BJ (cell line): ENCODE data around the gene SH2B3. TPM values are rescaled to one million over a fixed set of nuclear protein-coding genes. Genes with fewer than 3 reads are reported as not detected.

Source experiments
- CTCF ChIA-PET: fragments of 350-600 bp; formaldehyde crosslinking; extraction: SDS; loops from one replicate; lab custom pipeline; 2021; ENCODE audit warnings: antibody characterized with exemption, inconsistent platforms; lab: Yijun Ruan, JAX
- POLR2A ChIA-PET: fragments of 300-600 bp; sonication (Branson Sonifier 250); formaldehyde crosslinking; extraction: SDS; loops from one replicate; lab custom pipeline; 2021; ENCODE audit warnings: antibody characterized with exemption; lab: Charles Lee
- DNase-seq: peaks from one replicate; pipeline ENCODE4 v3.0.0-alpha.2; 2011; ENCODE audit warnings: low read depth
- H3K27me3 ChIP-seq: 2 replicates; pipeline ENCODE4 v1.6.0; 2011; ENCODE audit warnings: low read length; ENCODE audit not compliant: control insufficient read depth, insufficient read depth
- H3K36me3 ChIP-seq: 2 replicates; pipeline ENCODE4 v1.5.1; 2011; ENCODE audit warnings: low read length; ENCODE audit not compliant: control insufficient read depth, insufficient read depth
- H3K4me3 ChIP-seq: 2 replicates; pipeline ENCODE4 v1.5.1; 2011; ENCODE audit warnings: low read depth, mild to moderate bottlenecking, control low read depth, low read length
- CTCF ChIP-seq: IDR thresholded peaks from 2 replicates; pipeline ENCODE4 v1.5.1; 2011; ENCODE audit warnings: low read depth, mild to moderate bottlenecking, control low read depth, inconsistent platforms, low read length, moderate library complexity; ENCODE audit not compliant: insufficient read depth
- polyA plus RNA-seq: library from polyadenylated mRNA; depleted of rRNA; stranded (reverse); fragments of >200 nt; gene quantifications from 2 replicates; pipeline ENCODE4 v1.2.3, GENCODE V29; 2011

SH2B3 gene
- polyA plus RNA-seq, 1 experiment: 19.4 TPM

DNA sequence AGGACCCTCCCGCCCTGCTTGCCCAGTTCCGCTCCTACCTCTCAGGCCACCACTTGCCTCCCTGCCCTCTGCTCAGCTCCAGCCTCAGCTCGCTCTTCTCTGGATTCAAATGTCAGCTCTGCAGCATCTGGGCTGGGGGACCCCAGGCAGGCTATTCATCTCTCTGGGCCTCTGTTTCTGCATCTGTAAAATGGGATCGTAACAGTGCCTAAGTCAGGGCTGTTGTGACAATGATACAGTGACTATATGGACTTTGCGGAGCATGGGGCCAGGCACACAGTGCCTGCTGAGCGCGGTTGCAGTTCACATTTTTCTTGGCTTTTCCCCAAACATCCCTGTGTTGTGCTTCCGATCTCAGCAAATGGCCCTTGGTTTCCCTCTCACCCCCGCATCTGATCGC, 39.6 kb upstream of the SH2B3 start:
- H3K27me3 ChIP-seq: no peaks in the 10 kb centered on the region
- H3K4me3 ChIP-seq: no peak overlapping the region
- peaks cover 4% of the 10 kb centered on the region; the same call in 1 of the 2 replicates for H3K36me3 ChIP-seq
- DNase-seq: no peak
- no peak for TF ChIP-seq CTCF
- CTCF ChIA-PET: interaction anchor here (3.5 kb wide), 1 partner anchor 31 kb away, joined by 11 read pairs; no protein-coding TSS in a partner anchor
- POLR2A ChIA-PET: no interaction called here

- ChIA-PET CTCF (interaction anchor here (1.3 to 3.5 kb wide), 2 partner anchors 11 to 30 kb away, joined by 3 to 11 read pairs; no protein-coding TSS in a partner anchor), POLR2A (no interaction called here)
Measured at GRCh38 chr12:111366583-111366982, 39.1 kb upstream of the SH2B3 start.

DNA sequence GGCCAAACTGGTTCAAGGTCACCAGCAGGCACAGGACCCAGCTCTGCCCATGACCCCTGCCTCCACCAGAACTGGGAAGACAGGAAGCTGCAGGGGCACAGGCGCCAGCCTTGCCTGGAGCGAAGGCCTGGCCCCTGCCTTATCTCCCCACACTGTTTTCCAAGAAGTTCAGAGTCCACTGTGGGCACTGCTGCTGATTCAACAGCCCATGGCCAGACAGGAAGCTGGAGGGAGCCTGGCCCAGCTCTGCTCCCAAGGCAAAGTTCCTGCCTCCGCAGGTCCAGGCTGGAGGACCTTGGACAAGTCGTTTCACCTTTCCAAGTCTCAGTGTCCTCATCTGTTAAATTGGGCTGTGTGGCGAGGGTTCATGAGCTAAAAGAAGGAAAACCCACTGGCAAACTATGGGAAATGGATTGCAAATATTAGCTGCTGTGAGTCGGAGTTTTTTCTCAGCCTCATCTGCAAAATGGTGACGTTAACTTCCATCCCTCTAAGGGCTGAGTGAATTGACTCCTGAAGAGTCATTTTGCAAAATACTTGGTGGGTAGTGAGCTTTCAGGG, 38.0 kb upstream of the SH2B3 start:
- POLR2A ChIA-PET: no interaction called here
- H3K36me3 ChIP-seq: peaks cover 4% of the 10 kb centered on the region; the same call in 1 of the 2 replicates
- H3K27me3 ChIP-seq: no peaks in the 10 kb centered on the region
- H3K4me3 ChIP-seq: peak overlapping the region; percentile 89
- TF ChIP-seq CTCF: no peak
- no peak for DNase-seq
- CTCF ChIA-PET: interaction anchor here (0.7 to 3.5 kb wide), 4 partner anchors 12 to 83 kb away, joined by 3 to 11 read pairs (median 4); no protein-coding TSS in a partner anchor

More at GRCh38 chr12:111366583-111366982, 39.1 kb upstream of the SH2B3 start:
- no peak overlapping the region for H3K4me3 ChIP-seq
- no peaks in the 10 kb centered on the region for H3K27me3 ChIP-seq
- no peak for TF ChIP-seq CTCF
- DNase-seq: no peak
- H3K36me3 ChIP-seq: peaks cover 4% of the 10 kb centered on the region; the same call in 1 of the 2 replicates

GRCh38 chr12:111368291-111368787, 37.4 kb upstream of the SH2B3 start:
- POLR2A ChIA-PET: no interaction called here
- DNase-seq: no peak
- Histone ChIP-seq H3K4me3 (peak overlapping the region; percentile 89), H3K36me3 (peaks cover 2% of the 10 kb centered on the region; the same call in 1 of the 2 replicates), H3K27me3 (no peaks in the 10 kb centered on the region)
- CTCF ChIA-PET: interaction anchor here (0.7 to 3.5 kb wide), 3 partner anchors 28 to 82 kb away, joined by 3 to 11 read pairs (median 4); no protein-coding TSS in a partner anchor
- no peak for TF ChIP-seq CTCF

DNA sequence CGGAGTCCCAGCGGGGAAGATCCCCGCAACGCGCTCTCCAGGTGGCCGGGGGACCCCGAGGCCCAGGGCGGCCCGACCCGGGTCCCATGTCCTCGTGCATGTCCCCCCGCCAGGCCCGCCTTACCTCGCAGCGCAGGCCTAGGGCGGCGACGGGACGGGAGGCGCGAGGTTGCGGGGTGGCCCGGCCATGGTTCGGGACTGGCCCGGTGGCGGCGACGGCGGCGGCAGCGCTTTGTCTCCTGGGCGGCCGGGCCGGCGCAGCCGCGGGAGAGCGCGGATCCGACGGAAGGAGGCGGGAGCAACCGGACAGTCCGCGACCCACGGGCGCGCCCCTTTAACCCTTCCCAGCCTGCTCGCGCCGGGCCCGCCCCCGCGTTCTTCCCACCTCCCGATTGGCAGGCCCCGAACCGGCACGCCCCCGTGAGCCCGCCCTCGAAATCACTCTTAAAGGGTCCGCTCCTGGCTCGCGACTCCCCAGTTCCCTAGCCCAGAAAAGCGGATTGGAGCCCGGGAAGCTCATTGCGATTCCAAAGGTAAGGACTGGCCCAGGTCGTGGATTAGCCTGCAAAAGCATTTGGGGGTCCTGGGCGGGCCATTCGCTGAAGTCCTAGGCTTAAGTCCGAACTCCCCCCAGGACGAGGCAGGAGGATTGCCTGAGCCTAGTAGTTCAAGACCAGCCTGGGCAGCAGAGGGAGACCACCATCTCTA, 36.8 kb upstream of the SH2B3 start, which contains the start of gene PHETA1:
Gene PHETA1 (minus strand): TSS at position 308 of the 708 bp plus-strand sequence. CDS start 5,668 bp downstream, outside the sequence.
- Histone ChIP-seq H3K4me3 (peak within 1 kb of the TSS; percentile 89), H3K36me3 (peaks cover 2% of the 10 kb centered on the region; the same call in 1 of the 2 replicates), H3K27me3 (no peaks in the 10 kb centered on the region)
- ChIA-PET POLR2A (interaction anchor here (0.5 kb wide), 1 partner anchor 179 kb away, joined by 4 read pairs; no protein-coding TSS in a partner anchor), CTCF (interaction anchor here (1.0 to 1.9 kb wide), 5 partner anchors 17 to 82 kb away, joined by 3 to 17 read pairs (median 4); no protein-coding TSS in a partner anchor)
- peak; percentile 51 for DNase-seq
- TF ChIP-seq CTCF: no peak
